HL-60 (cell line): ENCODE measurements around the gene MAP4K4.

ENCODE experiments used
- DNase-seq, 2 experiments: peaks; one replicate each; pipeline ENCODE4 v3.0.0-alpha.2; 2010 to 2020; ENCODE audit warnings: low read depth in 1 of 2, low spot score in 1 of 2
- H3K27ac ChIP-seq: fragments of 250-450 bp; sonication (Bioruptor Pico); replicated peaks from 2 replicates; pipeline ENCODE4 v1.5.1; 2020; ENCODE audit warnings: mild to moderate bottlenecking, moderate library complexity
- H3K27me3 ChIP-seq: fragments of 250-450 bp; sonication (Bioruptor Pico); 2 replicates; pipeline ENCODE4 v1.5.1; 2021; ENCODE audit warnings: mild to moderate bottlenecking, moderate library complexity; ENCODE audit not compliant: insufficient read depth, poor library complexity, severe bottlenecking
- H3K4me3 ChIP-seq: replicated peaks from 2 replicates; pipeline ENCODE4 v1.5.1; 2011; ENCODE audit warnings: mild to moderate bottlenecking, control low read depth, low read length; ENCODE audit not compliant: insufficient read depth
- CTCF ChIP-seq: IDR thresholded peaks from one replicate; pipeline ENCODE4 v1.5.1; 2011; ENCODE audit warnings: low read length, control low read depth, inconsistent platforms; ENCODE audit not compliant: insufficient read depth
- GABPA ChIP-seq: IDR thresholded peaks from 2 replicates; pipeline ENCODE4 v1.6.1; 2012; ENCODE audit warnings: low read depth
- POLR2AphosphoS5 ChIP-seq: IDR thresholded peaks from 2 replicates; pipeline ENCODE4 v1.6.1; 2012; ENCODE audit warnings: low read depth
- SPI1 ChIP-seq: IDR thresholded peaks from 2 replicates; pipeline ENCODE4 v1.6.1; 2012; ENCODE audit warnings: low read depth, mild to moderate bottlenecking, borderline replicate concordance
- TF ChIP-seq, protein P1 (sequence below): IDR thresholded peaks from 2 replicates; pipeline ENCODE4 v1.6.1; 2012; ENCODE audit warnings: low read depth; ENCODE audit not compliant: insufficient replicate concordance

Gene MAP4K4

DNA sequence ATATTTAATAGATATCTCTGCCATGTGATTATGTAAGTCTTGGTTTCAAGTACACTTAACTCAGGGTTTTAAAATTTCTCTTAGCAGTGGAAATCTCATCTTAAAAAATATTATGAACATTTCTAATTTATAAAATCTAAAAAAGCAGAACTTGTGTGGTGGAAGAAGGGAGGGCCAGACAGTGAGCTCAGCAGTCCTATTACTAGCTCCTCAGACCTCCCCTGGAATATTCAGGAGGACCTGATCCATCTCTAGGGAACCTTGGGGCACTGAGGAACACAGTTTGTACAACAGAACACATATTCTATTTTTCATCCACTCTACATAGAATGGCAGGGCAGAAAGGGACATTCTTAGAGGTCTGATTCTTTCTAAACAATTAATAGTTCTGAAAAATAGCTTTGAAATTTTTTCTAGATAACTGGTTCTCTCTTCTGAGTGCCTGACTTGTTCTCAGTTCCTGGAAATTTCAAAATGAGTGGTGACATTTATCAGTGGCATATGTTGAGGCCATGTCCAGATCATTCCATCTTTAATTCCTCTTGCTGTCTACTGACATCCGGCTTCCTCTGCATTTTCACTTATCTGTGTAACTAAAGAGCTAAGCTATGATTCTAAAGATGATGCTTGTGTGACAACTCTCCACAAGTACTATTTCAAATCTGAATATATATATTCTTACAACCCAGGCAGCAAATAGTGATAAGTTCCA, 8.2 kb upstream of the MAP4K4 start:
- DNase-seq = no peak
- H3K4me3 ChIP-seq = no peak overlapping the region
- no peak for TF ChIP-seq SPI1
- TF ChIP-seq GABPA = no peak
- no peak for TF ChIP-seq POLR2AphosphoS5
- TF ChIP-seq CTCF = no peak
- TF ChIP-seq, protein P1, sequence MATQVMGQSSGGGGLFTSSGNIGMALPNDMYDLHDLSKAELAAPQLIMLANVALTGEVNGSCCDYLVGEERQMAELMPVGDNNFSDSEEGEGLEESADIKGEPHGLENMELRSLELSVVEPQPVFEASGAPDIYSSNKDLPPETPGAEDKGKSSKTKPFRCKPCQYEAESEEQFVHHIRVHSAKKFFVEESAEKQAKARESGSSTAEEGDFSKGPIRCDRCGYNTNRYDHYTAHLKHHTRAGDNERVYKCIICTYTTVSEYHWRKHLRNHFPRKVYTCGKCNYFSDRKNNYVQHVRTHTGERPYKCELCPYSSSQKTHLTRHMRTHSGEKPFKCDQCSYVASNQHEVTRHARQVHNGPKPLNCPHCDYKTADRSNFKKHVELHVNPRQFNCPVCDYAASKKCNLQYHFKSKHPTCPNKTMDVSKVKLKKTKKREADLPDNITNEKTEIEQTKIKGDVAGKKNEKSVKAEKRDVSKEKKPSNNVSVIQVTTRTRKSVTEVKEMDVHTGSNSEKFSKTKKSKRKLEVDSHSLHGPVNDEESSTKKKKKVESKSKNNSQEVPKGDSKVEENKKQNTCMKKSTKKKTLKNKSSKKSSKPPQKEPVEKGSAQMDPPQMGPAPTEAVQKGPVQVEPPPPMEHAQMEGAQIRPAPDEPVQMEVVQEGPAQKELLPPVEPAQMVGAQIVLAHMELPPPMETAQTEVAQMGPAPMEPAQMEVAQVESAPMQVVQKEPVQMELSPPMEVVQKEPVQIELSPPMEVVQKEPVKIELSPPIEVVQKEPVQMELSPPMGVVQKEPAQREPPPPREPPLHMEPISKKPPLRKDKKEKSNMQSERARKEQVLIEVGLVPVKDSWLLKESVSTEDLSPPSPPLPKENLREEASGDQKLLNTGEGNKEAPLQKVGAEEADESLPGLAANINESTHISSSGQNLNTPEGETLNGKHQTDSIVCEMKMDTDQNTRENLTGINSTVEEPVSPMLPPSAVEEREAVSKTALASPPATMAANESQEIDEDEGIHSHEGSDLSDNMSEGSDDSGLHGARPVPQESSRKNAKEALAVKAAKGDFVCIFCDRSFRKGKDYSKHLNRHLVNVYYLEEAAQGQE = no peak
- H3K27ac ChIP-seq = no peak overlapping the region
- H3K27me3 ChIP-seq = no peaks in the 10 kb centered on the region

- H3K4me3 ChIP-seq = no peak overlapping the region
- H3K27ac ChIP-seq = no peak overlapping the region
- DNase-seq = no peak
- no peaks in the 10 kb centered on the region for H3K27me3 ChIP-seq
- TF ChIP-seq, protein P1 = no peak
- no peak for TF ChIP-seq POLR2AphosphoS5
These were observed 6.9 kb upstream of the MAP4K4 start for GRCh38 chr2:101690547-101691152.

DNA sequence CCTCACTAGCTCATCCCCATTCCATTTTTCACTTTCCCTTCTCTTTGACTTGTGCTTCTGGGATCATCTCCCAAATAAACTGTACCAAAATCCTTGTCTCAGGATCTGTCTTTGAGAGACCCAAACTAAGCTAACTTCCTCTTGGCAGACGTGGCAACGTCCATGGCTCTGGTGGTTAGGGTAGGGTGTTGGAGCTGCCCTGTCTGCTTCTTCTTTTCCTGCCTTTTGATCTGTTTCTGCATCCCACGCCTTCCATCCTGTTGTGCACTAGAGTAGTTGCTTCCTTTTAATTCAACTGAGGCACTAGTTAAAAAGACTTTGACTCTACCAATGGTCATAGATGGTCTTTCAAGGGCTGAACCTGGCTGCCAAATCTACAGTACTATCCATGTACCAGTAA, 5.5 kb upstream of the MAP4K4 start:
- Histone ChIP-seq H3K27ac (peak overlapping the region; percentile 25; the same call in 1 of the 2 replicates), H3K27me3 (no peaks in the 10 kb centered on the region), H3K4me3 (no peak overlapping the region)
- DNase-seq = peak in 1 of 2 experiments; percentile 75
- TF ChIP-seq CTCF (no peak), GABPA (no peak), POLR2AphosphoS5 (no peak), SPI1 (peak; percentile 30; the same call in 1 of the 2 replicates)
- TF ChIP-seq, protein P1 = no peak
